ENCODE measurements around the gene SLC25A53.

SLC25A53 gene

GRCh38 chrX:104193485-104193884, 36.7 kb upstream of the SLC25A53 start:
- no peaks in the 10 kb centered on the region for H3K27me3 ChIP-seq (ENCODE audit: insufficient read depth, poor library complexity, severe bottlenecking)
- H3K27ac ChIP-seq (ENCODE audit: poor library complexity, severe bottlenecking): no peak overlapping the region
- DNase-seq (ENCODE audit: low spot score) (no peak), ATAC-seq (ENCODE audit: low read depth) (peak; percentile 51; the same call in 2 of the 3 replicates)
- peaks cover 12% of the 10 kb centered on the region for H3K36me3 ChIP-seq (ENCODE audit: low read depth)
- H3K4me3 ChIP-seq (ENCODE audit: severe bottlenecking): no peak overlapping the region
- peaks cover 9% of the 10 kb centered on the region for H3K4me1 ChIP-seq (ENCODE audit: insufficient read depth, poor library complexity, severe bottlenecking)
- no peaks in the 10 kb centered on the region for H3K9me3 ChIP-seq (ENCODE audit: severe bottlenecking)
- TF ChIP-seq, protein P1, sequence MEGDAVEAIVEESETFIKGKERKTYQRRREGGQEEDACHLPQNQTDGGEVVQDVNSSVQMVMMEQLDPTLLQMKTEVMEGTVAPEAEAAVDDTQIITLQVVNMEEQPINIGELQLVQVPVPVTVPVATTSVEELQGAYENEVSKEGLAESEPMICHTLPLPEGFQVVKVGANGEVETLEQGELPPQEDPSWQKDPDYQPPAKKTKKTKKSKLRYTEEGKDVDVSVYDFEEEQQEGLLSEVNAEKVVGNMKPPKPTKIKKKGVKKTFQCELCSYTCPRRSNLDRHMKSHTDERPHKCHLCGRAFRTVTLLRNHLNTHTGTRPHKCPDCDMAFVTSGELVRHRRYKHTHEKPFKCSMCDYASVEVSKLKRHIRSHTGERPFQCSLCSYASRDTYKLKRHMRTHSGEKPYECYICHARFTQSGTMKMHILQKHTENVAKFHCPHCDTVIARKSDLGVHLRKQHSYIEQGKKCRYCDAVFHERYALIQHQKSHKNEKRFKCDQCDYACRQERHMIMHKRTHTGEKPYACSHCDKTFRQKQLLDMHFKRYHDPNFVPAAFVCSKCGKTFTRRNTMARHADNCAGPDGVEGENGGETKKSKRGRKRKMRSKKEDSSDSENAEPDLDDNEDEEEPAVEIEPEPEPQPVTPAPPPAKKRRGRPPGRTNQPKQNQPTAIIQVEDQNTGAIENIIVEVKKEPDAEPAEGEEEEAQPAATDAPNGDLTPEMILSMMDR (IDR thresholded peaks at IDR 0.05; ENCODE audit: poor library complexity, severe bottlenecking): no peak

- ATAC-seq (ENCODE audit: low read depth) (no peak), DNase-seq (ENCODE audit: low spot score) (no peak)
- Histone ChIP-seq H3K4me3 (ENCODE audit: severe bottlenecking) (no peak overlapping the region), H3K27me3 (ENCODE audit: insufficient read depth, poor library complexity, severe bottlenecking) (no peaks in the 10 kb centered on the region), H3K4me1 (ENCODE audit: insufficient read depth, poor library complexity, severe bottlenecking) (peaks cover 9% of the 10 kb centered on the region), H3K36me3 (ENCODE audit: low read depth) (peaks cover 22% of the 10 kb centered on the region), H3K9me3 (ENCODE audit: severe bottlenecking) (no peaks in the 10 kb centered on the region), H3K27ac (ENCODE audit: poor library complexity, severe bottlenecking) (no peak overlapping the region)
- TF ChIP-seq, protein P1 (IDR thresholded peaks at IDR 0.05; ENCODE audit: poor library complexity, severe bottlenecking): no peak
Observed at GRCh38 chrX:104189837-104190236, 33.0 kb upstream of the SLC25A53 start.

DNA sequence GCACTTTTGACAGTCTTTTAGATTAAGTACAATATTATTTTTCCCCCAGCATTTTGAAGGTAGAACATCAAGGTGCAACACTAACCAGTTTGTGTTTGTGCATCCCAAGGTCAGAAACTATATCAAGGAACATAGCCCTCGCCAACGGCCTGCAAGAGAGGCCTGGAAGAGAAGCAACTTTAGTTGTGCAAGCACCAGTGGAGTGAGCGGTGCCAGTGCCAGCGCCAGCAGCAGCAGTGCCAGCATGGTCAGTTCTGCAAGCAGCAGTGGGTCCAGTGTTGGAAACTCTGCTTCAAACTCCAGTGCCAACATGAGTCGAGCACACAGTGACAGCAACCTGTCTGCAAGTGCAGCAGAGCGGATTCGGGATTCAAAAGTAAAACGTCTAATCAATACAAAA, 31.1 kb upstream of the SLC25A53 start:
- no peak for DNase-seq (ENCODE audit: low spot score)
- TF ChIP-seq, protein P1 (IDR thresholded peaks at IDR 0.05; ENCODE audit: poor library complexity, severe bottlenecking): no peak
- H3K36me3 ChIP-seq (ENCODE audit: low read depth): peaks cover 26% of the 10 kb centered on the region
- H3K4me3 ChIP-seq (ENCODE audit: severe bottlenecking): no peak overlapping the region
- H3K27me3 ChIP-seq (ENCODE audit: insufficient read depth, poor library complexity, severe bottlenecking): no peaks in the 10 kb centered on the region
- no peaks in the 10 kb centered on the region for H3K9me3 ChIP-seq (ENCODE audit: severe bottlenecking)
- ATAC-seq (ENCODE audit: low read depth): no peak
- H3K4me1 ChIP-seq (ENCODE audit: insufficient read depth, poor library complexity, severe bottlenecking): peaks cover under 1% of the 10 kb centered on the region
- no peak overlapping the region for H3K27ac ChIP-seq (ENCODE audit: poor library complexity, severe bottlenecking)

DNA sequence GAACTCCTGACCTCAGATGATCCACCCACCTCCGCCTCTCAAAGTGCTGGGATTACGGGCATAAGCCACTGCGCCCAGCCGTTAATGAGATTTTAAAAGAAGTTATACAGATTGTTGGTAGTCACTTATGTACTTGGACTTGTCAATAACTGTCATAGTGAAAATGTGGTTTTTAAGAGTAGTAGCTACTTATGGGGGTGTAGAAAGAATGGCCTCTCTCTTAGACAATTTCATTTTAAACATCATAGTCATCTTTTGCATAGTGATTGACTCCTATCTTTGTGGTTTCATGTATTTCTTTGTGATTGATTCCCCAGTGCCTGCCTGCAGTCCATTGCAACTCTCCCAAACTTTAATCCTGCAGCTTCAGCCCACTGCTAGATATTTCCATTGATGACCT, 26.9 kb upstream of the SLC25A53 start:
- Histone ChIP-seq H3K4me3 (ENCODE audit: severe bottlenecking) (no peak overlapping the region), H3K27ac (ENCODE audit: poor library complexity, severe bottlenecking) (no peak overlapping the region), H3K36me3 (ENCODE audit: low read depth) (peaks cover 21% of the 10 kb centered on the region), H3K9me3 (ENCODE audit: severe bottlenecking) (no peaks in the 10 kb centered on the region), H3K4me1 (ENCODE audit: insufficient read depth, poor library complexity, severe bottlenecking) (no peaks in the 10 kb centered on the region), H3K27me3 (ENCODE audit: insufficient read depth, poor library complexity, severe bottlenecking) (no peaks in the 10 kb centered on the region)
- no peak for ATAC-seq (ENCODE audit: low read depth)
- DNase-seq (ENCODE audit: low spot score): no peak
- TF ChIP-seq, protein P1 (IDR thresholded peaks at IDR 0.05; ENCODE audit: poor library complexity, severe bottlenecking): no peak

GRCh38 chrX:104173841-104174240, 17.0 kb upstream of the SLC25A53 start:
- H3K9me3 ChIP-seq (ENCODE audit: severe bottlenecking): no peaks in the 10 kb centered on the region
- TF ChIP-seq, protein P1 (IDR thresholded peaks at IDR 0.05; ENCODE audit: poor library complexity, severe bottlenecking): no peak
- no peak for DNase-seq (ENCODE audit: low spot score)
- ATAC-seq (ENCODE audit: low read depth): no peak
- H3K4me3 ChIP-seq (ENCODE audit: severe bottlenecking): no peak overlapping the region
- no peaks in the 10 kb centered on the region for H3K27me3 ChIP-seq (ENCODE audit: insufficient read depth, poor library complexity, severe bottlenecking)
- no peak overlapping the region for H3K27ac ChIP-seq (ENCODE audit: poor library complexity, severe bottlenecking)
- no peaks in the 10 kb centered on the region for H3K4me1 ChIP-seq (ENCODE audit: insufficient read depth, poor library complexity, severe bottlenecking)
- peaks cover 13% of the 10 kb centered on the region; the same call in 1 of the 2 replicates for H3K36me3 ChIP-seq (ENCODE audit: low read depth)
